Endothelial cell of umbilical vein (primary cell): ENCODE data around the gene FRY.

Experiments
- EZH2 ChIP-seq: IDR thresholded peaks from 2 replicates; pipeline ENCODE4 v1.6.1; 2012; ENCODE audit warnings: borderline replicate concordance, low read depth, mild to moderate bottlenecking, moderate library complexity, low read length, inconsistent platforms; ENCODE audit not compliant: severe bottlenecking
- FOS ChIP-seq: IDR thresholded peaks from 2 replicates; pipeline ENCODE4 v1.6.1; 2011; ENCODE audit warnings: mild to moderate bottlenecking, low read length, moderate library complexity, borderline replicate concordance; ENCODE audit not compliant: insufficient read depth
- GATA2 ChIP-seq: IDR thresholded peaks from 2 replicates; pipeline ENCODE4 v1.7.0; 2011; ENCODE audit warnings: low read depth, mild to moderate bottlenecking, moderate library complexity, mixed read lengths, low read length; ENCODE audit not compliant: insufficient read length, insufficient read depth
- POLR2A ChIP-seq: IDR thresholded peaks from 2 replicates; pipeline ENCODE4 v1.6.1; 2012; ENCODE audit warnings: low read depth, mild to moderate bottlenecking, control low read depth, low read length
- POLR2AphosphoS5 ChIP-seq: IDR thresholded peaks from 2 replicates; pipeline ENCODE4 v1.6.1; 2012; ENCODE audit warnings: low read depth, mild to moderate bottlenecking, control low read depth, low read length, moderate library complexity; ENCODE audit not compliant: insufficient read depth
- TF ChIP-seq, protein P1 (sequence below), 2 donors: IDR thresholded peaks; 1 replicate in 1 of 2; 2 replicates in 1 of 2; pipeline ENCODE4 v1.5.1; 2011; ENCODE audit warnings: low read length in 2 of 2, mild to moderate bottlenecking in 2 of 2, moderate library complexity in 2 of 2, control low read depth in 1 of 2, inconsistent platforms in 1 of 2, low read depth in 1 of 2; ENCODE audit not compliant: insufficient read depth in 1 of 2; ENCODE audit errors: extremely low read depth in 1 of 2
- TF ChIP-seq, protein P2 (sequence below): IDR thresholded peaks from 2 replicates; pipeline ENCODE4 v1.6.1; 2011; ENCODE audit not compliant: insufficient read depth, insufficient read length

DNA sequence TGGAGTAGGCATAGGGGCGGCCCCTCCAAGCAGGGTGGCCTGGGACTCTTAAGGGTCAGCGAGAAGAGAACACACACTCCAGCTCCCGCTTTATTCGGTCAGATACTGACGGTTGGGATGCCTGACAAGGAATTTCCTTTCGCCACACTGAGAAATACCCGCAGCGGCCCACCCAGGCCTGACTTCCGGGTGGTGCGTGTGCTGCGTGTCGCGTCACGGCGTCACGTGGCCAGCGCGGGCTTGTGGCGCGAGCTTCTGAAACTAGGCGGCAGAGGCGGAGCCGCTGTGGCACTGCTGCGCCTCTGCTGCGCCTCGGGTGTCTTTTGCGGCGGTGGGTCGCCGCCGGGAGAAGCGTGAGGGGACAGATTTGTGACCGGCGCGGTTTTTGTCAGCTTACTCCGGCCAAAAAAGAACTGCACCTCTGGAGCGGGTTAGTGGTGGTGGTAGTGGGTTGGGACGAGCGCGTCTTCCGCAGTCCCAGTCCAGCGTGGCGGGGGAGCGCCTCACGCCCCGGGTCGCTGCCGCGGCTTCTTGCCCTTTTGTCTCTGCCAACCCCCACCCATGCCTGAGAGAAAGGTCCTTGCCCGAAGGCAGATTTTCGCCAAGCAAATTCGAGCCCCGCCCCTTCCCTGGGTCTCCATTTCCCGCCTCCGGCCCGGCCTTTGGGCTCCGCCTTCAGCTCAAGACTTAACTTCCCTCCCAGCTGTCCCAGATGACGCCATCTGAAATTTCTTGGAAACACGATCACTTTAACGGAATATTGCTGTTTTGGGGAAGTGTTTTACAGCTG, 283.9 kb downstream of the FRY start, which contains the start of the genes BRCA2 and ZAR1L:
- TF ChIP-seq, protein P1, sequence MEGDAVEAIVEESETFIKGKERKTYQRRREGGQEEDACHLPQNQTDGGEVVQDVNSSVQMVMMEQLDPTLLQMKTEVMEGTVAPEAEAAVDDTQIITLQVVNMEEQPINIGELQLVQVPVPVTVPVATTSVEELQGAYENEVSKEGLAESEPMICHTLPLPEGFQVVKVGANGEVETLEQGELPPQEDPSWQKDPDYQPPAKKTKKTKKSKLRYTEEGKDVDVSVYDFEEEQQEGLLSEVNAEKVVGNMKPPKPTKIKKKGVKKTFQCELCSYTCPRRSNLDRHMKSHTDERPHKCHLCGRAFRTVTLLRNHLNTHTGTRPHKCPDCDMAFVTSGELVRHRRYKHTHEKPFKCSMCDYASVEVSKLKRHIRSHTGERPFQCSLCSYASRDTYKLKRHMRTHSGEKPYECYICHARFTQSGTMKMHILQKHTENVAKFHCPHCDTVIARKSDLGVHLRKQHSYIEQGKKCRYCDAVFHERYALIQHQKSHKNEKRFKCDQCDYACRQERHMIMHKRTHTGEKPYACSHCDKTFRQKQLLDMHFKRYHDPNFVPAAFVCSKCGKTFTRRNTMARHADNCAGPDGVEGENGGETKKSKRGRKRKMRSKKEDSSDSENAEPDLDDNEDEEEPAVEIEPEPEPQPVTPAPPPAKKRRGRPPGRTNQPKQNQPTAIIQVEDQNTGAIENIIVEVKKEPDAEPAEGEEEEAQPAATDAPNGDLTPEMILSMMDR (IDR thresholded peaks at IDR 0.05; ENCODE audit: extremely low read depth in 1 of 2, insufficient read depth in 1 of 2, low read depth in 1 of 2, low read length in 2 of 2), result no peak
- no peak for TF ChIP-seq GATA2
- TF ChIP-seq POLR2AphosphoS5, result peak; percentile 91
- no peak for TF ChIP-seq FOS
- TF ChIP-seq, protein P2, sequence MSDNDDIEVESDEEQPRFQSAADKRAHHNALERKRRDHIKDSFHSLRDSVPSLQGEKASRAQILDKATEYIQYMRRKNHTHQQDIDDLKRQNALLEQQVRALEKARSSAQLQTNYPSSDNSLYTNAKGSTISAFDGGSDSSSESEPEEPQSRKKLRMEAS, result peak; percentile 98
- peak; percentile 53 for TF ChIP-seq POLR2A
- no peak for TF ChIP-seq EZH2
